ENCODE results near the gene PRG2.

- TF ChIP-seq, protein P1, sequence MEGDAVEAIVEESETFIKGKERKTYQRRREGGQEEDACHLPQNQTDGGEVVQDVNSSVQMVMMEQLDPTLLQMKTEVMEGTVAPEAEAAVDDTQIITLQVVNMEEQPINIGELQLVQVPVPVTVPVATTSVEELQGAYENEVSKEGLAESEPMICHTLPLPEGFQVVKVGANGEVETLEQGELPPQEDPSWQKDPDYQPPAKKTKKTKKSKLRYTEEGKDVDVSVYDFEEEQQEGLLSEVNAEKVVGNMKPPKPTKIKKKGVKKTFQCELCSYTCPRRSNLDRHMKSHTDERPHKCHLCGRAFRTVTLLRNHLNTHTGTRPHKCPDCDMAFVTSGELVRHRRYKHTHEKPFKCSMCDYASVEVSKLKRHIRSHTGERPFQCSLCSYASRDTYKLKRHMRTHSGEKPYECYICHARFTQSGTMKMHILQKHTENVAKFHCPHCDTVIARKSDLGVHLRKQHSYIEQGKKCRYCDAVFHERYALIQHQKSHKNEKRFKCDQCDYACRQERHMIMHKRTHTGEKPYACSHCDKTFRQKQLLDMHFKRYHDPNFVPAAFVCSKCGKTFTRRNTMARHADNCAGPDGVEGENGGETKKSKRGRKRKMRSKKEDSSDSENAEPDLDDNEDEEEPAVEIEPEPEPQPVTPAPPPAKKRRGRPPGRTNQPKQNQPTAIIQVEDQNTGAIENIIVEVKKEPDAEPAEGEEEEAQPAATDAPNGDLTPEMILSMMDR (IDR thresholded peaks at IDR 0.05): no peak
- TF ChIP-seq POLR2A (IDR thresholded peaks at IDR 0.05; ENCODE audit: low read depth) (no peak), EP300 (IDR thresholded peaks at IDR 0.05) (no peak), POLR2AphosphoS5 (IDR thresholded peaks at IDR 0.05) (no peak)
Observed at GRCh38 chr11:57426439-57426928, 36.0 kb upstream of the PRG2 start.
